HEK293 (cell line): ENCODE results near the gene MEGF8.

Source experiments
- KLF8 ChIP-seq: fragments of 450-650 bp; formaldehyde crosslinking; IDR thresholded peaks from 2 replicates; pipeline ENCODE4 v1.5.1; 2016; ENCODE audit warnings: missing biosample characterization, missing genetic modification characterization
- SP3 ChIP-seq: fragments of 450-650 bp; formaldehyde crosslinking; IDR thresholded peaks from 2 replicates; pipeline ENCODE4 v1.5.1; 2016; ENCODE audit warnings: missing biosample characterization, missing genetic modification characterization
- ZBTB21 ChIP-seq: fragments of 450-650 bp; formaldehyde crosslinking; IDR thresholded peaks from 2 replicates; pipeline ENCODE4 v1.5.1; 2017; ENCODE audit warnings: missing biosample characterization, missing genetic modification characterization
- ZBTB8A ChIP-seq: fragments of 450-650 bp; formaldehyde crosslinking; IDR thresholded peaks from 2 replicates; pipeline ENCODE4 v1.5.1; 2016; ENCODE audit warnings: missing biosample characterization, missing genetic modification characterization
- ZNF10 ChIP-seq: fragments of 450-650 bp; formaldehyde crosslinking; IDR thresholded peaks from 2 replicates; pipeline ENCODE4 v1.5.1; 2017; ENCODE audit warnings: missing biosample characterization, missing genetic modification characterization
- ZNF114 ChIP-seq: fragments of 450-650 bp; formaldehyde crosslinking; IDR thresholded peaks from 2 replicates; pipeline ENCODE4 v1.5.0; 2017; ENCODE audit warnings: missing biosample characterization, missing genetic modification characterization
- ZNF132 ChIP-seq: fragments of 450-650 bp; formaldehyde crosslinking; IDR thresholded peaks from 2 replicates; pipeline ENCODE4 v1.5.1; 2017; ENCODE audit warnings: missing biosample characterization, missing genetic modification characterization, borderline replicate concordance
- ZNF157 ChIP-seq: fragments of 450-650 bp; formaldehyde crosslinking; IDR thresholded peaks from 2 replicates; pipeline ENCODE4 v1.5.1; 2016; ENCODE audit warnings: missing biosample characterization, missing genetic modification characterization
- ZNF239 ChIP-seq: fragments of 450-650 bp; formaldehyde crosslinking; IDR thresholded peaks from 2 replicates; pipeline ENCODE4 v1.5.1; 2016; ENCODE audit warnings: missing biosample characterization, missing genetic modification characterization
- ZNF274 ChIP-seq, 2 experiments: fragments of 200-500 bp in 1 of 2; fragments of 450-650 bp in 1 of 2; sonication (Bioruptor generic) in 1 of 2; formaldehyde crosslinking in 1 of 2; IDR thresholded peaks; 2 replicates each; pipeline versions ENCODE4 v1.5.1 to v1.6.1; 2014 to 2016; ENCODE audit warnings: borderline replicate concordance in 1 of 2, inconsistent platforms in 1 of 2, low read length in 1 of 2, missing biosample characterization in 1 of 2, missing genetic modification characterization in 1 of 2
- ZNF473 ChIP-seq: fragments of 450-650 bp; formaldehyde crosslinking; IDR thresholded peaks from 2 replicates; pipeline ENCODE4 v1.5.1; 2017; ENCODE audit warnings: missing biosample characterization, missing genetic modification characterization
- ZNF510 ChIP-seq: fragments of 450-650 bp; formaldehyde crosslinking; IDR thresholded peaks from 2 replicates; pipeline ENCODE4 v1.5.1; 2018; ENCODE audit warnings: mild to moderate bottlenecking, missing genetic modification characterization, missing biosample characterization; ENCODE audit not compliant: insufficient replicate concordance
- ZNF529 ChIP-seq: fragments of 450-650 bp; formaldehyde crosslinking; IDR thresholded peaks from 2 replicates; pipeline ENCODE4 v1.5.1; 2017; ENCODE audit warnings: missing genetic modification characterization, missing biosample characterization; ENCODE audit not compliant: insufficient replicate concordance
- ZNF596 ChIP-seq: fragments of 450-650 bp; IDR thresholded peaks from 2 replicates; pipeline ENCODE4 v1.5.0; 2018; ENCODE audit warnings: missing biosample characterization, mild to moderate bottlenecking, missing genetic modification characterization, moderate library complexity
- ZNF623 ChIP-seq: fragments of 450-650 bp; formaldehyde crosslinking; IDR thresholded peaks from 2 replicates; pipeline ENCODE4 v1.5.1; 2016; ENCODE audit warnings: missing biosample characterization, missing genetic modification characterization
- ZNF624 ChIP-seq: fragments of 450-650 bp; formaldehyde crosslinking; IDR thresholded peaks from 2 replicates; pipeline ENCODE4 v1.5.1; 2017; ENCODE audit warnings: missing biosample characterization, missing genetic modification characterization
- ZNF654 ChIP-seq: fragments of 450-650 bp; formaldehyde crosslinking; IDR thresholded peaks from 2 replicates; pipeline ENCODE4 v1.5.1; 2016; ENCODE audit warnings: low read depth, missing biosample characterization, missing genetic modification characterization
- ZNF76 ChIP-seq: fragments of 450-650 bp; formaldehyde crosslinking; IDR thresholded peaks from 2 replicates; pipeline ENCODE4; 2016; ENCODE audit warnings: low read depth, missing biosample characterization, missing genetic modification characterization, borderline replicate concordance
- ZNF785 ChIP-seq: fragments of 450-650 bp; formaldehyde crosslinking; IDR thresholded peaks from 2 replicates; pipeline ENCODE4 v1.5.1; 2016; ENCODE audit warnings: missing biosample characterization, missing genetic modification characterization
- ZNF792 ChIP-seq: fragments of 450-650 bp; formaldehyde crosslinking; IDR thresholded peaks from 2 replicates; pipeline ENCODE4 v1.5.1; 2016; ENCODE audit warnings: missing biosample characterization, missing genetic modification characterization
- ZXDB ChIP-seq: fragments of 450-650 bp; formaldehyde crosslinking; IDR thresholded peaks from 2 replicates; pipeline ENCODE4 v1.5.1; 2016; ENCODE audit warnings: missing biosample characterization, missing genetic modification characterization
- TF ChIP-seq, protein P1 (sequence below): fragments of 450-650 bp; formaldehyde crosslinking; IDR thresholded peaks from 2 replicates; pipeline ENCODE4 v1.5.1; 2016; ENCODE audit warnings: missing biosample characterization, missing genetic modification characterization, low read depth
- TF ChIP-seq, protein P2 (sequence below): fragments of 450-650 bp; formaldehyde crosslinking; IDR thresholded peaks from 2 replicates; pipeline ENCODE4 v1.5.1; 2017; ENCODE audit warnings: missing biosample characterization, missing genetic modification characterization
- TF ChIP-seq, protein P3 (sequence below): fragments of 450-650 bp; formaldehyde crosslinking; IDR thresholded peaks from 2 replicates; pipeline ENCODE4 v1.5.1; 2016; ENCODE audit warnings: missing biosample characterization, missing genetic modification characterization
- TF ChIP-seq, protein P4 (sequence below): fragments of 450-650 bp; formaldehyde crosslinking; IDR thresholded peaks from 2 replicates; pipeline ENCODE4 v1.5.1; 2016; ENCODE audit warnings: missing biosample characterization, missing genetic modification characterization
- TF ChIP-seq, protein P5 (sequence below): fragments of 450-650 bp; formaldehyde crosslinking; IDR thresholded peaks from 2 replicates; pipeline ENCODE4 v1.5.1; 2016; ENCODE audit warnings: missing biosample characterization, missing genetic modification characterization

MEGF8 gene

DNA sequence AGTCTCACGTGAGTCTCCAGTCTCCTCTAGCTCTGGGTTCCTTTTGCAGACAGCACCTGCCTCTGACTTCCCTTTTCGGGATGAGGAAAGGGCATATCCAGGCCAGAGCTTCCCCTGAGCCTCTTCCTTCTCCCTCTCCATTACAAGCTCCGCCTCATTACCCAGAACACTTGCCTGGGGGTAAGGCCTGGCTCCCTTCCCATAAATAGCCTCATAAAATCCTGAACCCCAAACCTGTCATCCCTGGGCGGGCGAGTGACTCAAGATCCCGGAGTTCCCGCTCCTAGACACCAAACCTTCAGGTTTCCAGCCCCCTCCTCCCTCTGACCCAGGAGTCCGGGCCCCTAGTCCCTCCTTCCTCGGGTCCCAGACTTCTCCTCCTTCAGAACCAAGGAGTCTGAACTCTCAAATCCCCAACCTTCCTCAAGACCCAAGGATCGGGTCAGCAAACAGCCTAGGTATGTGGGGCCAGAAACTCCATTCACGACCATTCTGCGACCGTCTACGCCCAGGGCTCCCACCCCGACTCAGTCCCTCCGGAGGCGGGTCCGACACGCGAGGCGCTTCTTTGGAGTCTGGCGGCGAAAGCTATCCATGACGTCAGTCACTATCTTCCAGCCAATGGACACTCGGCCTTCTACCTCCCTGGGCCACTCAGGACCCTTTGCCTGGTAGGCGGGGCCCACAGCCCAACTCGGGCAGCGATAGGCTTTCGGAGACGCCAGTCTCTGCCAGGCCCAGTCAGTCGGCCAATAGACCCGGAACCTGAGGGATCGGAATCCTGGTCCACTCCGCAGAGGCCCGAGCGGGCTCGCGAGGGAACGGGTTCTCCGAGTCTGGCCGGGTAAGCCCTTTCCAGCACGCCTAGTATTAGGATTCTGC, 71.2 kb downstream of the MEGF8 start (continued):
- TF ChIP-seq, protein P1, sequence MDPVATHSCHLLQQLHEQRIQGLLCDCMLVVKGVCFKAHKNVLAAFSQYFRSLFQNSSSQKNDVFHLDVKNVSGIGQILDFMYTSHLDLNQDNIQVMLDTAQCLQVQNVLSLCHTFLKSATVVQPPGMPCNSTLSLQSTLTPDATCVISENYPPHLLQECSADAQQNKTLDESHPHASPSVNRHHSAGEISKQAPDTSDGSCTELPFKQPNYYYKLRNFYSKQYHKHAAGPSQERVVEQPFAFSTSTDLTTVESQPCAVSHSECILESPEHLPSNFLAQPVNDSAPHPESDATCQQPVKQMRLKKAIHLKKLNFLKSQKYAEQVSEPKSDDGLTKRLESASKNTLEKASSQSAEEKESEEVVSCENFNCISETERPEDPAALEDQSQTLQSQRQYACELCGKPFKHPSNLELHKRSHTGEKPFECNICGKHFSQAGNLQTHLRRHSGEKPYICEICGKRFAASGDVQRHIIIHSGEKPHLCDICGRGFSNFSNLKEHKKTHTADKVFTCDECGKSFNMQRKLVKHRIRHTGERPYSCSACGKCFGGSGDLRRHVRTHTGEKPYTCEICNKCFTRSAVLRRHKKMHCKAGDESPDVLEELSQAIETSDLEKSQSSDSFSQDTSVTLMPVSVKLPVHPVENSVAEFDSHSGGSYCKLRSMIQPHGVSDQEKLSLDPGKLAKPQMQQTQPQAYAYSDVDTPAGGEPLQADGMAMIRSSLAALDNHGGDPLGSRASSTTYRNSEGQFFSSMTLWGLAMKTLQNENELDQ (tag by site-specific recombination) = no peak
- TF ChIP-seq ZBTB8A (tag by site-specific recombination) (peak; percentile 82), ZNF132 (tag by site-specific recombination) (no peak), ZNF10 (tag by site-specific recombination) (0 out of 2 replicates have a peak, but pooled peaks have one; percentile 13), ZXDB (tag by site-specific recombination) (peak; percentile 72), ZNF529 (tag by site-specific recombination) (no peak), ZNF114 (tag by site-specific recombination) (no peak), ZNF76 (tag by site-specific recombination) (peak; percentile 91), ZBTB21 (tag by site-specific recombination) (peak; percentile 83), ZNF623 (tag by site-specific recombination) (0 out of 2 replicates have a peak, but pooled peaks have one; percentile 21), ZNF792 (tag by site-specific recombination) (no peak), ZNF654 (tag by site-specific recombination) (no peak), ZNF785 (tag by site-specific recombination) (no peak), KLF8 (tag by site-specific recombination) (peak; percentile 57; the same call in 1 of the 2 replicates), ZNF274 (IDR thresholded peaks at IDR 0.05; ENCODE audit: low read length) (no peak), ZNF274 (tag by site-specific recombination; IDR thresholded peaks at IDR 0.05; ENCODE audit: borderline replicate concordance) (no peak), ZNF473 (tag by site-specific recombination) (no peak), ZNF624 (tag by site-specific recombination) (no peak), ZNF157 (tag by site-specific recombination) (no peak), ZNF596 (tag by site-specific recombination) (no peak), SP3 (peak; percentile 91), ZNF510 (tag by site-specific recombination) (no peak), ZNF239 (tag by site-specific recombination) (no peak; the same call in 1 of the 2 replicates)
- TF ChIP-seq, protein P2, sequence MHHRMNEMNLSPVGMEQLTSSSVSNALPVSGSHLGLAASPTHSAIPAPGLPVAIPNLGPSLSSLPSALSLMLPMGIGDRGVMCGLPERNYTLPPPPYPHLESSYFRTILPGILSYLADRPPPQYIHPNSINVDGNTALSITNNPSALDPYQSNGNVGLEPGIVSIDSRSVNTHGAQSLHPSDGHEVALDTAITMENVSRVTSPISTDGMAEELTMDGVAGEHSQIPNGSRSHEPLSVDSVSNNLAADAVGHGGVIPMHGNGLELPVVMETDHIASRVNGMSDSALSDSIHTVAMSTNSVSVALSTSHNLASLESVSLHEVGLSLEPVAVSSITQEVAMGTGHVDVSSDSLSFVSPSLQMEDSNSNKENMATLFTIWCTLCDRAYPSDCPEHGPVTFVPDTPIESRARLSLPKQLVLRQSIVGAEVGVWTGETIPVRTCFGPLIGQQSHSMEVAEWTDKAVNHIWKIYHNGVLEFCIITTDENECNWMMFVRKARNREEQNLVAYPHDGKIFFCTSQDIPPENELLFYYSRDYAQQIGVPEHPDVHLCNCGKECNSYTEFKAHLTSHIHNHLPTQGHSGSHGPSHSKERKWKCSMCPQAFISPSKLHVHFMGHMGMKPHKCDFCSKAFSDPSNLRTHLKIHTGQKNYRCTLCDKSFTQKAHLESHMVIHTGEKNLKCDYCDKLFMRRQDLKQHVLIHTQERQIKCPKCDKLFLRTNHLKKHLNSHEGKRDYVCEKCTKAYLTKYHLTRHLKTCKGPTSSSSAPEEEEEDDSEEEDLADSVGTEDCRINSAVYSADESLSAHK = peak; percentile 63; the same call in 1 of the 2 replicates
- TF ChIP-seq, protein P3, sequence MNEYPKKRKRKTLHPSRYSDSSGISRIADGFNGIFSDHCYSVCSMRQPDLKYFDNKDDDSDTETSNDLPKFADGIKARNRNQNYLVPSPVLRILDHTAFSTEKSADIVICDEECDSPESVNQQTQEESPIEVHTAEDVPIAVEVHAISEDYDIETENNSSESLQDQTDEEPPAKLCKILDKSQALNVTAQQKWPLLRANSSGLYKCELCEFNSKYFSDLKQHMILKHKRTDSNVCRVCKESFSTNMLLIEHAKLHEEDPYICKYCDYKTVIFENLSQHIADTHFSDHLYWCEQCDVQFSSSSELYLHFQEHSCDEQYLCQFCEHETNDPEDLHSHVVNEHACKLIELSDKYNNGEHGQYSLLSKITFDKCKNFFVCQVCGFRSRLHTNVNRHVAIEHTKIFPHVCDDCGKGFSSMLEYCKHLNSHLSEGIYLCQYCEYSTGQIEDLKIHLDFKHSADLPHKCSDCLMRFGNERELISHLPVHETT (tag by site-specific recombination) = no peak
- TF ChIP-seq, protein P4, sequence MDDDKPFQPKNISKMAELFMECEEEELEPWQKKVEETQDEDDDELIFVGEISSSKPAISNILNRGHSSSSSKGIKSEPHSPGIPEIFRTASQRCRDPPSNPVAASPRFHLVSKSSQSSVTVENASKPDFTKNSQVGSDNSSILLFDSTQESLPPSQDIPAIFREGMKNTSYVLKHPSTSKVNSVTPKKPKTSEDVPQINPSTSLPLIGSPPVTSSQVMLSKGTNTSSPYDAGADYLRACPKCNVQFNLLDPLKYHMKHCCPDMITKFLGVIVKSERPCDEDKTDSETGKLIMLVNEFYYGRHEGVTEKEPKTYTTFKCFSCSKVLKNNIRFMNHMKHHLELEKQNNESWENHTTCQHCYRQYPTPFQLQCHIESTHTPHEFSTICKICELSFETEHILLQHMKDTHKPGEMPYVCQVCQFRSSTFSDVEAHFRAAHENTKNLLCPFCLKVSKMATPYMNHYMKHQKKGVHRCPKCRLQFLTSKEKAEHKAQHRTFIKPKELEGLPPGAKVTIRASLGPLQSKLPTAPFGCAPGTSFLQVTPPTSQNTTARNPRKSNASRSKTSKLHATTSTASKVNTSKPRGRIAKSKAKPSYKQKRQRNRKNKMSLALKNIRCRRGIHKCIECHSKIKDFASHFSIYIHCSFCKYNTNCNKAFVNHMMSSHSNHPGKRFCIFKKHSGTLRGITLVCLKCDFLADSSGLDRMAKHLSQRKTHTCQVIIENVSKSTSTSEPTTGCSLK (tag by site-specific recombination) = no peak
- TF ChIP-seq, protein P5, sequence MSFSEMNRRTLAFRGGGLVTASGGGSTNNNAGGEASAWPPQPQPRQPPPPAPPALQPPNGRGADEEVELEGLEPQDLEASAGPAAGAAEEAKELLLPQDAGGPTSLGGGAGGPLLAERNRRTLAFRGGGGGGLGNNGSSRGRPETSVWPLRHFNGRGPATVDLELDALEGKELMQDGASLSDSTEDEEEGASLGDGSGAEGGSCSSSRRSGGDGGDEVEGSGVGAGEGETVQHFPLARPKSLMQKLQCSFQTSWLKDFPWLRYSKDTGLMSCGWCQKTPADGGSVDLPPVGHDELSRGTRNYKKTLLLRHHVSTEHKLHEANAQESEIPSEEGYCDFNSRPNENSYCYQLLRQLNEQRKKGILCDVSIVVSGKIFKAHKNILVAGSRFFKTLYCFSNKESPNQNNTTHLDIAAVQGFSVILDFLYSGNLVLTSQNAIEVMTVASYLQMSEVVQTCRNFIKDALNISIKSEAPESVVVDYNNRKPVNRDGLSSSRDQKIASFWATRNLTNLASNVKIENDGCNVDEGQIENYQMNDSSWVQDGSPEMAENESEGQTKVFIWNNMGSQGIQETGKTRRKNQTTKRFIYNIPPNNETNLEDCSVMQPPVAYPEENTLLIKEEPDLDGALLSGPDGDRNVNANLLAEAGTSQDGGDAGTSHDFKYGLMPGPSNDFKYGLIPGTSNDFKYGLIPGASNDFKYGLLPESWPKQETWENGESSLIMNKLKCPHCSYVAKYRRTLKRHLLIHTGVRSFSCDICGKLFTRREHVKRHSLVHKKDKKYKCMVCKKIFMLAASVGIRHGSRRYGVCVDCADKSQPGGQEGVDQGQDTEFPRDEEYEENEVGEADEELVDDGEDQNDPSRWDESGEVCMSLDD = peak; percentile 81; the same call in 1 of the 2 replicates
